HG03571 (cell line): ENCODE data around the gene LRP1B.
"Not testable (repeated sequence)": the region's sequence is repeated elsewhere in the genome, so short reads cannot be mapped to it uniquely, and the experiment has no call there.

Experiments used
- ATAC-seq: cut with Tn5 transposase; IDR thresholded peaks from one replicate; pipeline ENCODE4 v1.9.1; 2021; ENCODE audit not compliant: unreplicated experiment

LRP1B gene

GRCh38 chr2:141900826-141901225, 230.0 kb downstream of the LRP1B start:
- ATAC-seq = no peak

- no peak for ATAC-seq
Observed at GRCh38 chr2:141899740-141900139, 231.1 kb downstream of the LRP1B start.

DNA sequence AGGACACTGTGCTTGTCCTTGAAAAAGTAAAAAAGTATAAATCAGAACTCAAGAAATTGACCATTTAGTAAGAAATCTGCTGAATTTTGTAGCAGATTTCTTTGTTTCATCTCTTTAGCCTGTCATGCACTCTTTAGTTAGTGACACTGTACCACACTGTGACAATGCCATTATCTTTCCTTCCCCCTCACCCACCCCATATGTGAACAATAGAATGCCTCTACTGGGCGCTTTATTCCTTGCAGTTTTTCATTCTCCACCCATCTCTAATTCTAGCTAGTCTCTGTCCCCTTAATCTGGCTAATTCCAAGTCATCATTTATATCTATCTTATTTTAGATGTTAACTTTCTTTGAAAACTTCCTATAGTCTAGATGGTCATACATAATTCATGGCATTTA, 241.0 kb downstream of the LRP1B start:
- ATAC-seq = no peak

DNA sequence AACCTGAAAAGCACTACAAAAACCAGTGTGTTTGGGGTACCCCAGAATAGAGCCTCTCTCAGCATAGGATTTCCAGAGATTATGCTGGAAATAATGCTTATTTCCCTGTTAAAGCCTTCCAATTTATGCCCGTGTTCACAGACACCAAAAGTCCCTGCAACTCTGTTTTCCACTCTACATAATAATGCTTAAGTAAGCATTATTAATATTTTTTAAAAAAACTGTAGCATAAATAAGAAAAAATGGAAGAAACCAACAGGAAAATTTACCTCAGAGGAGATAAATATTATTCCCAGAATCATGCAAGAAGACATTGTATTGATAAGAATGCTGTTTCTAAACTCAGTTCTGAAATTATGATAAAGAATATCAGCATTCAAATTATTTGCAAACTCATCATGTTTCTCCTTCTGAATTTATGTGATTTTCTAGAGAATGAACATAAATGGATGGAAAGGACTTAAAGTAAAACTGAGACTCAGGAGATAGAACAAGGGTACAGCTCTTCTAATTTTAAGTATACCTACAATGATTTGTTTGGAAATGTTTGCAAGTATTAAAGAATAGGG, 241.7 kb downstream of the LRP1B start:
- ATAC-seq = no peak

GRCh38 chr2:141887363-141887762, 243.5 kb downstream of the LRP1B start:
- no peak for ATAC-seq

DNA sequence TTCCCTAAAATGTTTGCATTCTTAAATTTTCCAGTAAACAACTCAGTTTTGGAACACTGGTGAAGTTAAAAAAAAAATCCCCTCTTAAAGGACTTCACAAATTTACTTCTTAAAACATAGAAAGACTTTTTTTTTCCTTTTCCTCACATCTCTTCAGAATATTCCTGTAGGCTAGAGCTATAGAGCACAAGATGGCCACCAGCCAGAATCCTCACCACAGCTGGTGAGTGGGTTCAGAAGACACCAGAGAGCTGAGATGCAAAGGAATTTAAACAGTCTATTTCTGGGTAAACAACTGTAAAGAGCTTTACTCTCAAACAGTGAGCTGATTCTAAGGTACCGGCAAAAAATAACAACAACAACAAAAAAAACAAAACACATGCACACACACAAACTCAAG, 252.8 kb downstream of the LRP1B start:
- ATAC-seq = no peak

- no peak for ATAC-seq
Observed at GRCh38 chr2:141871913-141872634, 258.7 kb downstream of the LRP1B start.

DNA sequence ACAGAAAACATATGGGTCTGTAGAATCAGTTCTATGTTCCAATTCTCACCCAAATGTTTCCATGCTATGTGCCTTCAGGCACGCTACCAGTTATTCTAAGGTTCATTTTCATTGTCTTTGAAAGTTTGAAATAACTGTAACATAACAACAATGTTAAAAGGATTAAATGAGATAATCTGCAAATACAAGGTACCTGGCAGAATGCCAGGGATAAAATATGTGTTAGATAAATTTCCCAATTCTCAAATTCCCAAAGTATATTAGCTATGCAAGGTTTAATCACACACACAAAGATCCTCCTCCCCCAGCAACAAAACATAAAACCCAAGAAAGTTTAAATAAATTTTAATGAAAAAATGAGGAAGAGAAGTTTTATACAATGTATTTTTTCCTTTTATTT, 261.2 kb downstream of the LRP1B start:
- ATAC-seq = no peak

DNA sequence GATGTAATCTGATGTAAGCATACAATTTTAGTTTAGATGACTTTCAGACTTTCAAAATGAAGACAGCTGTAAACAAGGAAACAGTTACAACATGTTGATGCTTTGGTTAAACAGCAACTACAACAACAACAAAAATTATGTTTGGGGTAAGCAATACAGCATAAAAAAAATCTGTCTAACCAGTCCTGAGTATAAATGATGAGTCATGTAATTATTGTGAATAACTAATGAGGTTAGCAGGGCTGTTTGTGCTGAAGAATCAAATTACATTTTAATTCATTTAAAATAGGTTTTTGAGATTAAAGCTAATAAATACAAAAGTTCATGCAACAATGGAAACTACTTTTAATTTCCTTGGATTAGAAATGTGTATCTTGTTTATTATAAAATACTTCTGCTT, 266.9 kb downstream of the LRP1B start:
- ATAC-seq = no peak

DNA sequence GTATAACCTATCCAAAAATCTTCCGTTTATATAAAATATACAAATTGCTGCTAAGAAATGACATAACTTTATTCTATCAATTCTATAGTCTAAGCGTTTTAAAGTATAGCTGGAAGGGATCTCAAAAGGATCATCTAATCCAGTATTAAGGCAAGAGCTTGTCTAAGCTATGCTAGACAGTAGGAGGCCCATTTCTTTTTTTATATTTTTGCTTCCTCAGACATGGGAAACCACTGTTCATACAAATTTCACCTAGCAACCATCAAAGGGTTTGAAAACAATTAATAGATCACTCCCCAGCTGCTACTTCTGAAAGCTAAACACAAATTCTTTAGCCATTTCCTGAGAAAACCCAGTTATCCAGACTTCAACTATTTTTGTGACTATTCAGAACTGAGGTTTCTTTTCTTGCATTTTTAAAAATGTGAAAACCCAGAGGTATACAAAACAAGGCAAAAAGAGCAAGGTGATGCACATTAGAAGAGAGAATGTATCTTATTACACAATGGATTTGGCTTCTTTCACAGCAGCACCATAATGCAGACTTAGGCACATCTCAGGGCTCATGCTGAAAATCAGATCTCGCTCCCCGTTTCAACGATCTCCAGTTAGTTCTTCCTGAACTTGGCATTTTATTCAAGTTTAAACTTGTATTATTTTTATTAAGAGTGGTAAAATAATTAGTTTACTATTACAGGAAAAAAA, 274.4 kb downstream of the LRP1B start:
- no peak for ATAC-seq

DNA sequence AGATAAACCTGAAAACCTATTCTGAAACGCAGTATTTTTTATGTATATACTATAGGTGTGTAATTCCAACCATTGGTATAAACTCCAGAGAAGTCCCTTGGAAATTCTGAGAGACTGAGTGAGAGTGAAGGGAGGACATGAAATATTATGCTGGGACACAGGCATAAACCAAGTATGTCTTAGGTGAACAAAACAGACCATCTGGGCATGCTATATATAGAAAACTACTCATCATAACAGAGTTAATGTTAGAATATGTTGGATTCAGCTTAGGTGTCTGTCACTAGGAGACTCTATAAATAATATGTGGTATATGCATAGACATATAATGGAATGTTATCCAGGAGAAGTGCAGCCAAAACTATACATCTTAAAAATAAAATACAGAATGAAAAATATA, 282.6 kb downstream of the LRP1B start:
- ATAC-seq = no peak

DNA sequence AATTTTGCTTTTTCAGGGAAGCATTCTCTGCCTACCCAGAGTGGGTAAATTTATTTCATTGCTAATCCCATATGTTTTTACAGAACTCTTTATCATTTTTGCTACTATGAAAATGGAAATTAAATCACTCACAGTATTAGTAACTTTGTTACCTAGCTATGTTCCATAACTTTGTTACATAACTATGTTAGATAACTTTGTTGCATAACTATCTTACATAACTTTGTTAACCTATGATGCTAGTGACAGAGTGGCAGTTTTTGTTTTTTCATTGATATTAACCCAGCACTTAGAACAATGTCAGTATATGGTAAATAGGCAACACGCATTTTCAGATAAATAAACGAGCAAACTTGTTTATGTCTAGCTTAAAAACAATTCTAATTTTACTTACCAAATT, 286.6 kb downstream of the LRP1B start:
- no peak for ATAC-seq

DNA sequence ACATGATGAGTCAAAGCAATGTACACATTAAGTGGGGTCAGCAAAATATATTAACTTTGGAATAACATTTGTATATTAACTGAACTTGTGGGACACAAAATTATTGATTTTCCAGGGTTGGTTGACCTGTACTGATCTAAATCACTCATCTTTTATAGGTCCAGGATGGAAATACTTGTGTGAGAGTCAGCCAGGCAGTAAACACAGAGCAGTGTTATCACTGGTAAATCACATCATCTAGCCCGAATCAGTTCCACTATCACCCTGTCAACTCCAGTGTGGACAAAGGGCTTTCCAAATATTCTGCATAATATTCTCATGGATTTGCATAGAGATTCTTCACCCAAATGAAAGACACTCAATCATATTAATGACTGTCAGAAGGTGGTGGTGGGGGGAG, 295.7 kb downstream of the LRP1B start:
- no peak for ATAC-seq

GRCh38 chr2:141828761-141829160, 302.1 kb downstream of the LRP1B start:
- no peak for ATAC-seq

DNA sequence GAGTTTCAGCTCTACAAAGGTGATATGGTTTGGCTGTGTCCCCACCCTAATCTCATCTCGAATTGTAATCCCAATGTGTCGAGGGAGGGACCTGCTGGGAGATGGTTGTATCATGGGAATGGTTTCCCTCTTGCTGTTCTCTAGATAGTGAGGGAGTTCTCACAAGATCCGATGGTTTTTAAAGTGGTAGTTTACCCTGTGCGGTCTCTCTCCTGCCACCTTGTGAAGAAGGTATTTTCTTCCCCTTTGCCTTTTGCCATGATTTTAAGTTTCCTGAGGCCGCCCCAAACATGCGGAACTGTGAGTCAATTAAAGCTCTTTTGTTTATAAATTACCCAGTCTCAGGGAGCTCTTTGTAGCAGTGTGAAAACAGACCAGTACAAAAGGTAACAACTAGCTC, 306.0 kb downstream of the LRP1B start:
- no peak for ATAC-seq

DNA sequence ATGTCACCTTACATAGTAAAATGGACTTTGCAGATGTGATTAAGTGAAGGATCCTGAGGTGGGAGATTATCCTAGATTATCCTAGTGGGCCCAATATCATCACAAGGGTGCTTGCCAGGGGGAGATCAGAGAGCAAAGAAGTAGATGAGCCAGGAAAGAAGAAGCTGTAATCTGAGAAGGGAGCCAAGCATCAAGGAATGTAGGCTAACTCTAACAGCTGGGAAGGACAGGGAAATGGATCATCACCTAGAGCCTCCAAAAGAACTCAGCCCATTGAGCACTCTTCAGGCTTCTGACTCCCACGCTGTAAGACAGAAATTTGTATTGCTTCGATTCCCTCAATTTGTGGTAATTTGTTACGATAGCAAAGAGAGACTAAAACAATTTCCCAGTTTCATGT, 309.9 kb downstream of the LRP1B start:
- ATAC-seq = no peak

DNA sequence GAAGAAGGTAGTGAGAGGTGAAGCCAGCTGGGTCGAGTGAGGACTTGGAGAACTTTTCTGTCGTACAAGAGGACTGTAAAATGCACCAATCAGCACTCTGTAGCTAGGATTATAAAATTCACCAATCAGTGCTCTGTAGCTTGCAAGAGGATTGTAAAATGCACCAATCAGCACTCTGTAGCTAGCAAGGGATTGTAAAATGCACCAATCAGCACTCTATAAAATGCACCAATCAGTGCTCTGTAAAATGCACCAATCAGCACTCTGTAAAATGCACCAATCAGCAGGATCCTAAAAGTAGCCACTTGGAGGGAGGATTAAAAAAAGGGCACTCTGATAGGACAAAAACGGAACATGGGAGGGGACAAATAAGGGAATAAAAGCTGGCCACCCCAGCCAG, 315.5 kb downstream of the LRP1B start:
- ATAC-seq = not testable (repeated sequence)

DNA sequence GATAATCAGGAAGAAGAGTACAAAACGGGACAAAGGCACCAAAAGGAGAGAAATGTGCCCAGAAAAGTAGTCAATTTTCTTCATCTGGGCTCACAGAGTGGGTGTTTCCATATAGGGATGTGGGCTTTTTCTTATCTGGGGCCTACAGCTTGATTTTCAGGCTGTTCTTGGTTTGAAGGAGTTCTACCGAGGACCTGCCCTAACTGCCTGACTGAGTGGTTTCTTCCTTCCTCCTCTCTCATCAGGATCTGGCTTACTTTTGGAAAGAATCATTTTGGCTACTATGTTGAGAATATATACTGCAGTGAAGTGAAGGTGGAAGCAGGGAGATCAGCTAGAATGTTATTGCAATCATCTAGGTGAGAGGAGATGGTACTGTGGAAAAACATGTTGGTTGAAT, 316.7 kb downstream of the LRP1B start:
- ATAC-seq = no peak

DNA sequence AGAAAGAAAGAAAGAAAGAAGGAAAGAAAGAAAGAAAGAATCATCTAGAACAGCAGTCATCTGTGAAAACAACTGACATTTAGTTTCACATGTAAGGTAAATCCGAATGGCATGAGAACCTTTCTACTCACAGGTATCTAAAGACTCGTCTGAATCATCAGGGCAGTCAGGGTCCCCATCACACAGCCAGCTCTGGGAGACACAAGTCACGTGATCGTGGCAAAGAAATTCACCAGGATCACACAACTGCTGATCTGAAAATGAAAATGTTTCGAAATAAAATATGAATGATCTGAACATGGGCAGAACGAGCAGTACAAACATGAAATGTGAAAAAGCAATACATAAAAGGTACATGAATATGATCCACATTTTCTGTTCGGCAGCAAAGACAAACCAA, 320.7 kb downstream of the LRP1B start:
- ATAC-seq = no peak

- no peak for ATAC-seq
Observed at GRCh38 chr2:141806090-141806489, 324.7 kb downstream of the LRP1B start.

DNA sequence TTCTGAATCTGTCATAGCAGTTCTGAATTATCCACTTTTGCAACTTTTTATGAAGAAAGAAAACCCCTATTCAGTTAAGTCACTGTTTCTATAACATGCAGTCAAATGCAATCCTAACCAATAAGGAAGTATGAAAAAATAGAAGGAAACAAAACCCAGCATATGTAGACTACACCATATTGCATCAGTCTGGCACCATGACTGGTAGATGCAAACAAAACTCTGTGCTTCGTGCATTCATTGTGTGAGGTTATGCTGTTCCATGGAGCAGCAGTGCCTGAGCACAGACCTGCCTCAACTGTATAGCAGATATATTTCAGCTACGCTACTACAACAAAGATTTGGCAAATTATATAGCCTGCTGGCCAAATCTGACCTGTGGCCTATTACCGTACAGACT, 325.5 kb downstream of the LRP1B start:
- ATAC-seq = no peak

DNA sequence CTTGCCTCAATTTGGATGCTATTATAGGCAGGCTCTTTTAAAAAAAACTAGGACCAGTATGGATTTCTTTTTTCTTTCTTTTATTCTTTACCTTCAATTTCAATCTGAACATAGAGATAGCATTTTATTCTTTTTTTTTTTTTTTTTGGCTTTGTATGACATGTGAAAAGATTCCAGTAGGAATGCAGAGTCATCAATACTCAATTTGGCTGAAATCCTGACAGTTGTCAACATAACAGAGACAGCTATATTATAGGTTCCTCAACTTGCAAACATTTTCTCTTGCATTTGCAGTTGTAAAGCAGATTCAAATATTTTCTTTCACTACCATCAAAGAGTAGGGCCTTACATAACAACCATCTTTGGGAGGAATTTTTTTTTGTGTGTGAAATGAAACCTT, 334.4 kb downstream of the LRP1B start:
- ATAC-seq = no peak
